ENCODE measurements around the gene PPFIBP1. TPM values are rescaled to one million over a fixed set of nuclear protein-coding genes. Genes with fewer than 3 reads are reported as not detected.
A peak's percentile ranks its signal among the peaks of the same experiment; 100 is the strongest.

Gene PPFIBP1
- total and polyA plus RNA-seq, 2 of the 4 experiments (the other 2 are of a cell fraction), result 30.4 to 72.2 TPM

- Histone ChIP-seq H3K4me2 (ENCODE audit: low read depth, low read length) (no peak overlapping the region), H3K9me1 (ENCODE audit: insufficient read depth, low read length) (no peaks in the 10 kb centered on the region), H4K5ac (ENCODE audit: low read depth, low read length) (no peak overlapping the region), H3K18ac (ENCODE audit: low read depth, low read length) (no peak overlapping the region), H3K9ac (ENCODE audit: low read depth, low read length) (no peak overlapping the region), H2BK120ac (ENCODE audit: low read depth, low read length) (0 out of 2 replicates have a peak overlapping the region, but pooled peaks have one; percentile 25), H3K14ac (replicated peaks; ENCODE audit: low read depth, low read length) (peak overlapping the region; percentile 56; the same call in 1 of the 2 replicates), H3K27me3 (ENCODE audit: control insufficient read depth, insufficient read depth, low read length) (no peaks in the 10 kb centered on the region), H2AFZ (replicated peaks; ENCODE audit: low read length, poor library complexity) (no peak overlapping the region), H3K4me3 (ENCODE audit: insufficient read depth, low read depth, low read length) (no peak overlapping the region), H2AK9ac (replicated peaks; ENCODE audit: low read depth, low read length, poor library complexity) (peak overlapping the region; percentile 63), H4K91ac (ENCODE audit: insufficient read depth, low read depth, low read length) (no peak overlapping the region), H3K23ac (ENCODE audit: low read depth, low read length) (no peak overlapping the region), H2BK5ac (ENCODE audit: low read depth, low read length, poor library complexity, severe bottlenecking) (no peak overlapping the region), H3K79me1 (ENCODE audit: low read depth in 1 of 2, low read length in 2 of 2) (no peaks in the 10 kb centered on the region), H4K8ac (ENCODE audit: low read depth in 2 of 2, low read length in 2 of 2) (no peak overlapping the region), H2BK20ac (ENCODE audit: low read depth, low read length) (peak overlapping the region; percentile 21; the same call in 1 of the 2 replicates), H3K36me3 (ENCODE audit: control insufficient read depth, insufficient read depth, low read length) (no peaks in the 10 kb centered on the region), H3K9me3 (ENCODE audit: control insufficient read depth, insufficient read depth, low read length) (peaks cover 2% of the 10 kb centered on the region; the same call in 1 of the 2 replicates), H4K20me1 (ENCODE audit: insufficient read depth, low read length) (no peaks in the 10 kb centered on the region), H3K27ac (ENCODE audit: insufficient read depth, low read length) (no peak overlapping the region), H3K4me1 (ENCODE audit: control insufficient read depth, insufficient read depth, low read length) (peaks cover 6% of the 10 kb centered on the region), H2BK15ac (ENCODE audit: low read depth, low read length) (no peak overlapping the region), H2AK5ac (ENCODE audit: low read depth, low read length) (no peak overlapping the region), H3K56ac (ENCODE audit: extremely low read depth, insufficient read depth, low read length) (no peak overlapping the region), H3K4ac (ENCODE audit: low read depth, low read length) (no peak overlapping the region)
- CTCF ChIA-PET, result no interaction called here
- in situ Hi-C loops (cut with MboI; ENCODE audit: low sequenced_read_pairs), result no loop called here
- ATAC-seq (ENCODE audit: low read depth) (no peak), DNase-seq (peak; percentile 33)
- no peak for TF ChIP-seq RFX5 (IDR thresholded peaks at IDR 0.05; ENCODE audit: low read depth, low read length)
- no peak for TF ChIP-seq RAD21 (IDR thresholded peaks at IDR 0.05; ENCODE audit: low read length)
- no peak for TF ChIP-seq CEBPB (IDR thresholded peaks at IDR 0.05; ENCODE audit: low read depth, low read length)
- TF ChIP-seq USF2 (IDR thresholded peaks at IDR 0.05; ENCODE audit: low read depth, low read length), result no peak
- TF ChIP-seq, protein P1, sequence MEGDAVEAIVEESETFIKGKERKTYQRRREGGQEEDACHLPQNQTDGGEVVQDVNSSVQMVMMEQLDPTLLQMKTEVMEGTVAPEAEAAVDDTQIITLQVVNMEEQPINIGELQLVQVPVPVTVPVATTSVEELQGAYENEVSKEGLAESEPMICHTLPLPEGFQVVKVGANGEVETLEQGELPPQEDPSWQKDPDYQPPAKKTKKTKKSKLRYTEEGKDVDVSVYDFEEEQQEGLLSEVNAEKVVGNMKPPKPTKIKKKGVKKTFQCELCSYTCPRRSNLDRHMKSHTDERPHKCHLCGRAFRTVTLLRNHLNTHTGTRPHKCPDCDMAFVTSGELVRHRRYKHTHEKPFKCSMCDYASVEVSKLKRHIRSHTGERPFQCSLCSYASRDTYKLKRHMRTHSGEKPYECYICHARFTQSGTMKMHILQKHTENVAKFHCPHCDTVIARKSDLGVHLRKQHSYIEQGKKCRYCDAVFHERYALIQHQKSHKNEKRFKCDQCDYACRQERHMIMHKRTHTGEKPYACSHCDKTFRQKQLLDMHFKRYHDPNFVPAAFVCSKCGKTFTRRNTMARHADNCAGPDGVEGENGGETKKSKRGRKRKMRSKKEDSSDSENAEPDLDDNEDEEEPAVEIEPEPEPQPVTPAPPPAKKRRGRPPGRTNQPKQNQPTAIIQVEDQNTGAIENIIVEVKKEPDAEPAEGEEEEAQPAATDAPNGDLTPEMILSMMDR (conservative IDR thresholded peaks at IDR 0.05; ENCODE audit: low read depth, low read length), result no peak
- TF ChIP-seq MXI1 (IDR thresholded peaks at IDR 0.05; ENCODE audit: borderline replicate concordance, low read depth, low read length), result no peak
- no peak for TF ChIP-seq RCOR1 (IDR thresholded peaks at IDR 0.05; ENCODE audit: insufficient replicate concordance, low read length)
- no peak for TF ChIP-seq POLR2A (IDR thresholded peaks at IDR 0.05; ENCODE audit: low read depth, low read length)
- no TSS peak for BruUV-seq (replicated peaks)
- POLR2A ChIA-PET (ENCODE audit: unreplicated experiment), result interaction anchor here (1.3 kb wide), 1 partner anchor 18 kb away, joined by 7 read pairs; the partner anchor contains the start of gene PPFIBP1
- dilution Hi-C loops (cut with HindIII; ENCODE audit: low sequenced_read_pairs, unreplicated experiment), result no loop called here
- intact Hi-C loops (cut with micrococcal nuclease), result no loop called here
These were observed 18.2 kb upstream of the PPFIBP1 start for GRCh38 chr12:27505761-27506160.

Measured in IMR-90 (cell line).